GM19193 (cell line): ENCODE results near the gene BTBD9.

Experiments
- POLR2A ChIP-seq: IDR thresholded peaks from 4 replicates; pipeline ENCODE4 v1.6.1; 2011; ENCODE audit not compliant: insufficient read depth, insufficient read length; ENCODE audit errors: extremely low read depth

BTBD9 gene

GRCh38 chr6:38443352-38444144 lies 196.2 kb downstream of the BTBD9 start:
- no peak for TF ChIP-seq POLR2A

- TF ChIP-seq POLR2A: no peak
Observed at GRCh38 chr6:38438097-38438496, 201.6 kb downstream of the BTBD9 start.

GRCh38 chr6:38436726-38437465 lies 202.8 kb downstream of the BTBD9 start:
- TF ChIP-seq POLR2A: no peak

- TF ChIP-seq POLR2A: no peak
Observed at GRCh38 chr6:38435330-38435729, 204.4 kb downstream of the BTBD9 start.

GRCh38 chr6:38434051-38434450 lies 205.7 kb downstream of the BTBD9 start:
- no peak for TF ChIP-seq POLR2A

GRCh38 chr6:38432479-38432878 lies 207.2 kb downstream of the BTBD9 start:
- TF ChIP-seq POLR2A: no peak

GRCh38 chr6:38432079-38432478 lies 207.7 kb downstream of the BTBD9 start:
- TF ChIP-seq POLR2A: no peak

- no peak for TF ChIP-seq POLR2A
Observed at GRCh38 chr6:38429546-38429945, 210.2 kb downstream of the BTBD9 start.

GRCh38 chr6:38427492-38428210 lies 212.1 kb downstream of the BTBD9 start:
- no peak for TF ChIP-seq POLR2A

- TF ChIP-seq POLR2A: no peak
Observed at GRCh38 chr6:38423746-38424145, 216.0 kb downstream of the BTBD9 start.

- no peak for TF ChIP-seq POLR2A
Observed at GRCh38 chr6:38420207-38420606, 219.5 kb downstream of the BTBD9 start.

GRCh38 chr6:38417521-38417920 lies 222.2 kb downstream of the BTBD9 start:
- no peak for TF ChIP-seq POLR2A

GRCh38 chr6:38415231-38416005 lies 224.3 kb downstream of the BTBD9 start:
- no peak for TF ChIP-seq POLR2A

- no peak for TF ChIP-seq POLR2A
Observed at GRCh38 chr6:38413102-38413800, 226.5 kb downstream of the BTBD9 start.
